ENCODE data around the gene FAM13A. TPM values are rescaled to one million over a fixed set of nuclear protein-coding genes. Genes with fewer than 3 reads are reported as not detected.

The FAM13A gene
- total and polyA plus RNA-seq, 2 of the 4 experiments (the other 2 are of a cell fraction): 13.1 to 22.0 TPM

- H4K20me1 ChIP-seq (ENCODE audit: insufficient read depth, low read length): no peaks in the 10 kb centered on the region
- peaks cover 9% of the 10 kb centered on the region for H3K9me1 ChIP-seq (ENCODE audit: insufficient read depth, low read length)
- intact Hi-C loops (cut with micrococcal nuclease): no loop called here
- BruUV-seq (replicated peaks): no TSS peak
- ATAC-seq (ENCODE audit: low read depth): no peak
- H3K4me3 ChIP-seq (ENCODE audit: insufficient read depth, low read depth, low read length): no peak overlapping the region
- H3K36me3 ChIP-seq (ENCODE audit: control insufficient read depth, insufficient read depth, low read length): peaks cover 32% of the 10 kb centered on the region
- H3K4me1 ChIP-seq (ENCODE audit: control insufficient read depth, insufficient read depth, low read length): peaks cover 5% of the 10 kb centered on the region
- H3K4me2 ChIP-seq (ENCODE audit: low read depth, low read length): no peak overlapping the region
- H3K56ac ChIP-seq (ENCODE audit: extremely low read depth, insufficient read depth, low read length): no peak overlapping the region
- H3K23ac ChIP-seq (ENCODE audit: low read depth, low read length): no peak overlapping the region
- no peak overlapping the region for H2AK5ac ChIP-seq (ENCODE audit: low read depth, low read length)
- no peak overlapping the region for H4K91ac ChIP-seq (ENCODE audit: insufficient read depth, low read depth, low read length)
- CTCF ChIA-PET: interaction anchor here (0.6 to 1.2 kb wide), 4 partner anchors 9 to 72 kb away, joined by 3 to 7 read pairs (median 3); no protein-coding TSS in a partner anchor
- no peak overlapping the region for H2AK9ac ChIP-seq (replicated peaks; ENCODE audit: low read depth, low read length, poor library complexity)
- no peak overlapping the region for H2BK15ac ChIP-seq (ENCODE audit: low read depth, low read length)
- H3K18ac ChIP-seq (ENCODE audit: low read depth, low read length): peak overlapping the region; percentile 27; the same call in 1 of the 2 replicates
- H4K8ac ChIP-seq (ENCODE audit: low read depth in 2 of 2, low read length in 2 of 2): no peak overlapping the region
- in situ Hi-C loops (cut with MboI; ENCODE audit: low sequenced_read_pairs): no loop called here
- dilution Hi-C loops (cut with HindIII; ENCODE audit: low sequenced_read_pairs, unreplicated experiment): no loop called here
- H2BK5ac ChIP-seq (ENCODE audit: low read depth, low read length, poor library complexity, severe bottlenecking): peak overlapping the region; percentile 17
- H3K27me3 ChIP-seq (ENCODE audit: control insufficient read depth, insufficient read depth, low read length): no peaks in the 10 kb centered on the region
- no peak for DNase-seq
- H2BK20ac ChIP-seq (ENCODE audit: low read depth, low read length): peak overlapping the region; percentile 27; the same call in 1 of the 2 replicates
- TF ChIP-seq CEBPB (IDR thresholded peaks at IDR 0.05; ENCODE audit: low read depth, low read length) (no peak), MXI1 (IDR thresholded peaks at IDR 0.05; ENCODE audit: borderline replicate concordance, low read depth, low read length) (no peak), RFX5 (IDR thresholded peaks at IDR 0.05; ENCODE audit: low read depth, low read length) (no peak), CHD1 (IDR thresholded peaks at IDR 0.05; ENCODE audit: low read depth, low read length) (no peak), RAD21 (IDR thresholded peaks at IDR 0.05; ENCODE audit: low read length) (no peak), BHLHE40 (IDR thresholded peaks at IDR 0.05; ENCODE audit: low read depth, low read length) (no peak), USF2 (IDR thresholded peaks at IDR 0.05; ENCODE audit: low read depth, low read length) (no peak), NFE2L2 (IDR thresholded peaks at IDR 0.05; ENCODE audit: low read depth, low read length) (no peak), POLR2A (IDR thresholded peaks at IDR 0.05; ENCODE audit: low read depth, low read length) (no peak), RCOR1 (IDR thresholded peaks at IDR 0.05; ENCODE audit: insufficient replicate concordance, low read length) (no peak), MAZ (IDR thresholded peaks at IDR 0.05; ENCODE audit: borderline replicate concordance, low read depth, low read length) (no peak), FOS (IDR thresholded peaks at IDR 0.05; ENCODE audit: low read depth, low read length) (no peak), MAFK (IDR thresholded peaks at IDR 0.05; ENCODE audit: low read depth, low read length) (no peak), SMC3 (IDR thresholded peaks at IDR 0.05; ENCODE audit: low read depth, low read length) (no peak)
- TF ChIP-seq, protein P1, sequence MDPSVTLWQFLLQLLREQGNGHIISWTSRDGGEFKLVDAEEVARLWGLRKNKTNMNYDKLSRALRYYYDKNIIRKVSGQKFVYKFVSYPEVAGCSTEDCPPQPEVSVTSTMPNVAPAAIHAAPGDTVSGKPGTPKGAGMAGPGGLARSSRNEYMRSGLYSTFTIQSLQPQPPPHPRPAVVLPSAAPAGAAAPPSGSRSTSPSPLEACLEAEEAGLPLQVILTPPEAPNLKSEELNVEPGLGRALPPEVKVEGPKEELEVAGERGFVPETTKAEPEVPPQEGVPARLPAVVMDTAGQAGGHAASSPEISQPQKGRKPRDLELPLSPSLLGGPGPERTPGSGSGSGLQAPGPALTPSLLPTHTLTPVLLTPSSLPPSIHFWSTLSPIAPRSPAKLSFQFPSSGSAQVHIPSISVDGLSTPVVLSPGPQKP (IDR thresholded peaks at IDR 0.05; ENCODE audit: borderline replicate concordance, low read depth, low read length): no peak
- TF ChIP-seq, protein P2, sequence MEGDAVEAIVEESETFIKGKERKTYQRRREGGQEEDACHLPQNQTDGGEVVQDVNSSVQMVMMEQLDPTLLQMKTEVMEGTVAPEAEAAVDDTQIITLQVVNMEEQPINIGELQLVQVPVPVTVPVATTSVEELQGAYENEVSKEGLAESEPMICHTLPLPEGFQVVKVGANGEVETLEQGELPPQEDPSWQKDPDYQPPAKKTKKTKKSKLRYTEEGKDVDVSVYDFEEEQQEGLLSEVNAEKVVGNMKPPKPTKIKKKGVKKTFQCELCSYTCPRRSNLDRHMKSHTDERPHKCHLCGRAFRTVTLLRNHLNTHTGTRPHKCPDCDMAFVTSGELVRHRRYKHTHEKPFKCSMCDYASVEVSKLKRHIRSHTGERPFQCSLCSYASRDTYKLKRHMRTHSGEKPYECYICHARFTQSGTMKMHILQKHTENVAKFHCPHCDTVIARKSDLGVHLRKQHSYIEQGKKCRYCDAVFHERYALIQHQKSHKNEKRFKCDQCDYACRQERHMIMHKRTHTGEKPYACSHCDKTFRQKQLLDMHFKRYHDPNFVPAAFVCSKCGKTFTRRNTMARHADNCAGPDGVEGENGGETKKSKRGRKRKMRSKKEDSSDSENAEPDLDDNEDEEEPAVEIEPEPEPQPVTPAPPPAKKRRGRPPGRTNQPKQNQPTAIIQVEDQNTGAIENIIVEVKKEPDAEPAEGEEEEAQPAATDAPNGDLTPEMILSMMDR (conservative IDR thresholded peaks at IDR 0.05; ENCODE audit: low read depth, low read length): no peak
- H3K27ac ChIP-seq (ENCODE audit: insufficient read depth, low read length): no peak overlapping the region
- H3K79me1 ChIP-seq (ENCODE audit: low read depth in 1 of 2, low read length in 2 of 2): no peaks in the 10 kb centered on the region; a peak in 1 of 4 replicates
- H3K9me3 ChIP-seq (ENCODE audit: control insufficient read depth, insufficient read depth, low read length): no peaks in the 10 kb centered on the region
- H2AFZ ChIP-seq (replicated peaks; ENCODE audit: low read length, poor library complexity): no peak overlapping the region
- peak overlapping the region; percentile 8; the same call in 1 of the 2 replicates for H4K5ac ChIP-seq (ENCODE audit: low read depth, low read length)
- H3K9ac ChIP-seq (ENCODE audit: low read depth, low read length): no peak overlapping the region
- H3K4ac ChIP-seq (ENCODE audit: low read depth, low read length): no peak overlapping the region
- 0 out of 2 replicates have a peak overlapping the region, but pooled peaks have one; percentile 4 for H2BK120ac ChIP-seq (ENCODE audit: low read depth, low read length)
- no CpG with 5 or more reads among the region's 1 CpG for WGBS, 2 experiments (ENCODE audit: extremely low coverage in 2 of 2, insufficient read length in 1 of 2)
- POLR2A ChIA-PET (ENCODE audit: unreplicated experiment): no interaction called here
- H3K14ac ChIP-seq (replicated peaks; ENCODE audit: low read depth, low read length): no peak overlapping the region
Measured at GRCh38 chr4:88745581-88746163, 311.3 kb downstream of the FAM13A start.

Data from IMR-90 (cell line).